H1 (cell line): ENCODE data around the gene FAM193A. TPM values are rescaled to one million over a fixed set of nuclear protein-coding genes. Genes with fewer than 3 reads are reported as not detected.

Experiments used
- HDAC2 ChIP-seq, 2 experiments: fragments of 300-600 bp in 1 of 2; sonication (generic) in 1 of 2; IDR thresholded peaks; 2 replicates each; pipeline ENCODE4 v1.6.1; 2011 to 2012; ENCODE audit warnings: low read depth in 2 of 2, low read length in 2 of 2, mild to moderate bottlenecking in 2 of 2, moderate library complexity in 2 of 2, borderline replicate concordance in 1 of 2, inconsistent platforms in 1 of 2
- KDM1A ChIP-seq: fragments of 200-600, 300-600 bp; sonication (generic); IDR thresholded peaks from 2 replicates; pipeline ENCODE4 v1.7.1; 2016; ENCODE audit warnings: mild to moderate bottlenecking, low read length, borderline replicate concordance
- SP1 ChIP-seq: IDR thresholded peaks from 2 replicates; pipeline ENCODE4 v1.6.1; 2011; ENCODE audit warnings: low read depth, low read length
- TCF12 ChIP-seq: IDR thresholded peaks from 2 replicates; pipeline ENCODE4 v1.6.1; 2011; ENCODE audit warnings: low read depth, mild to moderate bottlenecking, low read length
- polyA plus RNA-seq, 7 experiments: library from polyadenylated mRNA; depleted of rRNA in 3 of 7; stranded (reverse) in 5 of 7; unstranded in 2 of 7; fragments of >200 nt in 5 of 7; fragments of 200-250 nt in 2 of 7; gene quantifications; 1 replicate in 5 of 7; 2 replicates in 1 of 7; 4 replicates in 1 of 7; pipeline versions ENCODE4 v1.2.1 to v1.2.3, GENCODE V29; 2011 to 2013; ENCODE audit warnings: missing spikeins in 2 of 7, mixed read lengths in 2 of 7
- total RNA-seq: library from RNA; stranded (reverse); fragmentation: NEBNext Ultra II Directional; extraction: Animal tissue kit (Norgen Biotek cat#: 25700); gene quantifications from 2 replicates; pipeline ENCODE4 v1.2.1, GENCODE V29; 2021

Gene FAM193A
- total and polyA plus RNA-seq, 2 of the 8 experiments (the other 6 are each of a cell fraction or from before 2014, with no cell fraction given): 8.7 to 26.2 TPM

DNA sequence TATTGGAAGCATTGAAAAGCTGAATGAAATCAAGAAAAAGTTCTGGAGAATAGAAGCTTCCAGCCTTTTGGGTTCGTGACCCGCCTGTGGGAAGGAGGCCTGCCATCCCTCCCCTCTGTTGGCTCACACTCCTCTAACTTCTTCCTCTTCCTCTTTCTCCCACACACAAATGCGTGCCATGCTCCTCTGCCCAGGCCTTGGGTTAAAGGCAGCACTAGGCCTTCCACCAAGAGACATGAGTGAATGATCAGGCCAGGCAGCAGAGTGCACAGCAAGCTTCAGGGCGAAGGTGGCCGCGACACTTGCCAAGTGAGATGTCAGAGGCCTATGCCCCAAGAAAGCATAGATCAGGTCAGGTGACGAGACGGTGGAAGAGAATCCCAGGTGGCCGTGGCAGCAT is 38.4 kb downstream of the FAM193A start (continued):
- no peak for TF ChIP-seq TCF12
- TF ChIP-seq HDAC2 (IDR thresholded peaks at IDR 0.05; ENCODE audit: borderline replicate concordance in 1 of 2, low read depth in 2 of 2, low read length in 2 of 2): no peak
- TF ChIP-seq KDM1A: no peak
- no peak for TF ChIP-seq SP1
